Psoas muscle (tissue), 8 donors: ENCODE measurements around the gene DPP9. TPM values are rescaled to one million over a fixed set of nuclear protein-coding genes. Genes with fewer than 3 reads are reported as not detected.

Experiments used
- ATAC-seq, 4 donors: fragments of 200-7000 bp; cut with Tn5 transposase; one replicate each; pipeline ENCODE4 v1.9.1; 2020; ENCODE audit warnings: moderate library complexity in 3 of 4, mild to moderate bottlenecking in 2 of 4
- DNase-seq, 2 donors: peaks; one replicate each; pipeline ENCODE4 v3.0.0-alpha.2; 2020
- H3K27ac ChIP-seq: fragments of 200-600 bp; one replicate; pipeline ENCODE4 v1.8.0; 2022
- H3K27me3 ChIP-seq, 3 donors: fragments of 200-600 bp in 1 of 3; one replicate each; pipeline versions ENCODE4 v1.6.1 to v1.8.0; 2013 to 2022; ENCODE audit warnings: low read length in 2 of 3, mild to moderate bottlenecking in 2 of 3, moderate library complexity in 1 of 3; ENCODE audit not compliant: insufficient read depth in 3 of 3
- H3K36me3 ChIP-seq, 2 donors: fragments of 200-600 bp in 1 of 2; one replicate each; pipeline versions ENCODE4 v1.6.1 to v1.8.0; 2013 to 2022; ENCODE audit warnings: low read depth in 1 of 2, mild to moderate bottlenecking in 1 of 2, moderate library complexity in 1 of 2; ENCODE audit not compliant: insufficient read depth in 1 of 2
- H3K4me1 ChIP-seq: fragments of 200-600 bp; one replicate; pipeline ENCODE4 v1.8.0; 2022
- H3K4me3 ChIP-seq: fragments of 200-600 bp; one replicate; pipeline ENCODE4 v1.8.0; 2022; ENCODE audit warnings: mild to moderate bottlenecking
- H3K9me3 ChIP-seq: fragments of 200-600 bp; one replicate; pipeline ENCODE4 v1.8.0; 2022
- CTCF ChIP-seq: fragments of 200-600 bp; IDR thresholded peaks from one replicate; pipeline ENCODE4 v1.8.0; 2022; ENCODE audit warnings: antibody characterized with exemption
- WGBS, 3 donors: extraction: QIAGEN DNeasy Blood & Tissue Kit; methylation state at CpG; one replicate each; pipeline versions ENCODE4 v1.1.6 to v1.1.7; 2013; 5-methylcytosine and 5-hydroxymethylcytosine counted together
- intact Hi-C, 2 donors: fragments of 100-400 bp; cut with DNase I; formaldehyde crosslinking; loops; one replicate each; pipeline versions ENCODE4 v1.11.0 to v1.14.2; 2022
- polyA plus RNA-seq, 3 donors: library from polyadenylated mRNA; stranded (reverse); fragments of 200-250 nt; gene quantifications; one replicate each; pipeline ENCODE4 v1.2.3, GENCODE V29; 2013
- total RNA-seq, 4 donors: library from RNA; stranded (reverse); fragmentation: NEBNext Ultra II Directional in 2 of 4; extraction: Animal tissue kit (Norgen Biotek cat#: 25700) in 2 of 4; gene quantifications; one replicate each; pipeline versions ENCODE4 v1.2.1 to v1.2.4, GENCODE V29; 2021 to 2023
- donor health status: healthy with polysubstance abuse.
- donor health status: DM: no; HTN: no; CAD: no; lungs with moderate emphysema.
- donor health status: Bipolar disorder and iron deficiency.
- donor health status: healthy.
- donor health status: DM: yes; HTN: yes; CAD: no.
- donor health status: DM: no; HTN: no; CAD: no.
- donor health status: DM: no; HTN: no; CAD: no.
- donor health status: DM: yes; HTN: yes; CAD: no.

DPP9 gene
- total and polyA plus RNA-seq, 7 donors = 55.9 to 138 (median 90.3) TPM

GRCh38 chr19:4742723-4743646, 19.3 kb upstream of the DPP9 start:
- Histone ChIP-seq H3K4me3 (no peak overlapping the region), H3K36me3 (no peaks in the 10 kb centered on the region), H3K27ac (no peak overlapping the region), H3K9me3 (no peaks in the 10 kb centered on the region), H3K27me3 (peaks cover 0 to 4% (median 2%) of the 10 kb centered on the region in 3 donors), H3K4me1 (peaks cover 15% of the 10 kb centered on the region)
- TF ChIP-seq CTCF = no peak
- ATAC-seq = no peak
- intact Hi-C loops = no loop called here
- 39 to 51% (median 48%) methylated on average over 12 of the region's 12 CpGs for WGBS, 3 donors
- no peak for DNase-seq

GRCh38 chr19:4740092-4740491, 16.4 kb upstream of the DPP9 start:
- H3K27me3 ChIP-seq = peaks cover 0 to 2% (median 0%) of the 10 kb centered on the region in 3 donors
- peaks cover 9% of the 10 kb centered on the region for H3K4me1 ChIP-seq
- H3K9me3 ChIP-seq = no peaks in the 10 kb centered on the region
- WGBS, 3 donors = 65 to 78% (median 66%) methylated on average over 2 of the region's 2 CpGs
- no peak overlapping the region for H3K4me3 ChIP-seq
- ATAC-seq (no peak), DNase-seq (no peak)
- TF ChIP-seq CTCF = no peak
- no peaks in the 10 kb centered on the region for H3K36me3 ChIP-seq
- intact Hi-C loops = no loop called here
- no peak overlapping the region for H3K27ac ChIP-seq

GRCh38 chr19:4738734-4739133, 15.1 kb upstream of the DPP9 start:
- ATAC-seq (peak; percentile 51 to 72 (median 62)), DNase-seq (peak in 1 of 2 donors; percentile 47)
- 36 to 38% (median 37%) methylated on average over 4 of the region's 4 CpGs for WGBS, 3 donors
- no peak overlapping the region for H3K27ac ChIP-seq
- TF ChIP-seq CTCF = no peak
- H3K9me3 ChIP-seq = no peaks in the 10 kb centered on the region
- intact Hi-C loops = loop anchor here in 1 of 2 donors (1.0 to 10.0 kb wide), 2 partner anchors 41 to 176 kb away; no protein-coding TSS in a partner anchor
- H3K4me1 ChIP-seq = no peaks in the 10 kb centered on the region
- peaks cover 0 to 2% (median 0%) of the 10 kb centered on the region in 3 donors for H3K27me3 ChIP-seq
- no peaks in the 10 kb centered on the region for H3K36me3 ChIP-seq
- no peak overlapping the region for H3K4me3 ChIP-seq

GRCh38 chr19:4737955-4738600, 14.4 kb upstream of the DPP9 start:
- Histone ChIP-seq H3K27me3 (peaks cover 0 to 2% (median 0%) of the 10 kb centered on the region in 3 donors), H3K4me1 (no peaks in the 10 kb centered on the region), H3K27ac (no peak overlapping the region), H3K9me3 (no peaks in the 10 kb centered on the region), H3K4me3 (no peak overlapping the region), H3K36me3 (no peaks in the 10 kb centered on the region)
- no peak for ATAC-seq
- no peak for DNase-seq
- no peak for TF ChIP-seq CTCF
- 13 to 19% (median 17%) methylated on average over 10 to 11 of the region's 11 CpGs for WGBS, 3 donors
- intact Hi-C loops = loop anchor here in 1 of 2 donors (1.0 to 10.0 kb wide), 2 partner anchors 41 to 177 kb away; no protein-coding TSS in a partner anchor
